ENCODE results near the gene MGAT5.

DNA sequence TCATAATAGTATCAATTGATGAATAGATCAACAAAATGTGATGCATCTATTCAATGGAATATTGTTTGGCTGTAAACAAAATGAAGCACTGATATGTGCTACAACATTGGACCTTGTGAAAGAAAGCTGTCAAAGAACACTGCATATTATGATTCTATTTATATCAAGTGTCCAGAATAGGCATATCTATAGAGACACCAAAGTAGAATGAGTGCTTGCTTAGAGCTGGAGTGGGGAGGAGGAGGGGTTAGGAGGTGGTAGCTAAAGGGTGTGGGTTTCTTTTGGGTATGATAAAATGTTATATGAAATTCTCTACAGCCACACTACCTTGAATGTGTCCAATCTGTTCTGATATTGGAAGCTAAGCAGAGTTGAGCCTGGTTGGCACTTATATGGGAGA is 23.0 kb upstream of the MGAT5 start:
- TF ChIP-seq, protein P1, sequence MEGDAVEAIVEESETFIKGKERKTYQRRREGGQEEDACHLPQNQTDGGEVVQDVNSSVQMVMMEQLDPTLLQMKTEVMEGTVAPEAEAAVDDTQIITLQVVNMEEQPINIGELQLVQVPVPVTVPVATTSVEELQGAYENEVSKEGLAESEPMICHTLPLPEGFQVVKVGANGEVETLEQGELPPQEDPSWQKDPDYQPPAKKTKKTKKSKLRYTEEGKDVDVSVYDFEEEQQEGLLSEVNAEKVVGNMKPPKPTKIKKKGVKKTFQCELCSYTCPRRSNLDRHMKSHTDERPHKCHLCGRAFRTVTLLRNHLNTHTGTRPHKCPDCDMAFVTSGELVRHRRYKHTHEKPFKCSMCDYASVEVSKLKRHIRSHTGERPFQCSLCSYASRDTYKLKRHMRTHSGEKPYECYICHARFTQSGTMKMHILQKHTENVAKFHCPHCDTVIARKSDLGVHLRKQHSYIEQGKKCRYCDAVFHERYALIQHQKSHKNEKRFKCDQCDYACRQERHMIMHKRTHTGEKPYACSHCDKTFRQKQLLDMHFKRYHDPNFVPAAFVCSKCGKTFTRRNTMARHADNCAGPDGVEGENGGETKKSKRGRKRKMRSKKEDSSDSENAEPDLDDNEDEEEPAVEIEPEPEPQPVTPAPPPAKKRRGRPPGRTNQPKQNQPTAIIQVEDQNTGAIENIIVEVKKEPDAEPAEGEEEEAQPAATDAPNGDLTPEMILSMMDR (conservative IDR thresholded peaks at IDR 0.05; ENCODE audit: low read length) = no peak
- TF ChIP-seq EZH2phosphoT487 (IDR thresholded peaks at IDR 0.05; ENCODE audit: borderline replicate concordance, low read depth, low read length) = no peak
